ENCODE data around the gene WDR53.
"Not testable (repeated sequence)": the region's sequence is repeated elsewhere in the genome, so short reads cannot be mapped to it uniquely, and the experiment has no call there.

The WDR53 gene

DNA sequence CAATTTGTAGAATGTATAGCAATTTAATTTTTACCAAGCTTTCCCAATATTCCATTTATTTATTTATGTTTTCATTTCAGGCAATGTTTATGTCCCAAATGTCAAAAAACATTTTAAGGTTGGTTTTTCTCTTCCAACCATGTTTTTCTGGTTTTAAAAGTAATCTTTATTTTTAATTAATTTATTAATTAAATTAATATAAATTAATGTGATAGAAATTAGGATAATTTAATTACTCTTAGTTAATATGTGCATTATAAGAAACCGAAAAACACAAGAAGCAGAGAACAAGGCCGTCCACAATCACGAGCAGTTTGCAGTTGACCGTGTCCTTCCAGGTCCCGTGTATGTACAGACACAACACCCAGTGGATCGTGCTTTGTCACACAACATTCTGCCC is 34.3 kb upstream of the WDR53 start:
- H3K27me3 ChIP-seq (ENCODE audit: control insufficient read depth, low read length): no peaks in the 10 kb centered on the region
- H3F3A ChIP-seq (ENCODE audit: control insufficient read depth, insufficient read depth): no peaks in the 10 kb centered on the region
- no peaks in the 10 kb centered on the region for H3K9me3 ChIP-seq (ENCODE audit: control insufficient read depth, insufficient read depth, low read length)
- H4K20me1 ChIP-seq (ENCODE audit: control insufficient read depth, insufficient read depth, low read depth, low read length): no peaks in the 10 kb centered on the region
- H3K36me3 ChIP-seq (ENCODE audit: control insufficient read depth, low read length): no peaks in the 10 kb centered on the region
- H3K4me3 ChIP-seq (ENCODE audit: low read length): no peak overlapping the region
- H3K27ac ChIP-seq (ENCODE audit: low read depth, low read length): no peak overlapping the region
- no peak overlapping the region for H3K4me2 ChIP-seq (ENCODE audit: low read length)
- H3K79me2 ChIP-seq (ENCODE audit: control insufficient read depth, low read length): no peaks in the 10 kb centered on the region
- H3K4me1 ChIP-seq (ENCODE audit: control insufficient read depth, low read length): peaks cover 19% of the 10 kb centered on the region
- H3K9me2 ChIP-seq (replicated peaks; ENCODE audit: control insufficient read depth, low read length): no peaks in the 10 kb centered on the region
- TF ChIP-seq CTCF (IDR thresholded peaks at IDR 0.05; ENCODE audit: low read depth, low read length, poor library complexity, severe bottlenecking) (no peak), EZH2phosphoT487 (IDR thresholded peaks at IDR 0.05; ENCODE audit: borderline replicate concordance, low read length) (no peak)

- Histone ChIP-seq H3K27me3 (ENCODE audit: control insufficient read depth, low read length) (peaks cover 8% of the 10 kb centered on the region), H3K9me2 (replicated peaks; ENCODE audit: control insufficient read depth, low read length) (no peaks in the 10 kb centered on the region), H3K4me1 (ENCODE audit: control insufficient read depth, low read length) (peaks cover 19% of the 10 kb centered on the region), H3K9me3 (ENCODE audit: control insufficient read depth, insufficient read depth, low read length) (no peaks in the 10 kb centered on the region), H3K79me2 (ENCODE audit: control insufficient read depth, low read length) (no peaks in the 10 kb centered on the region), H3K4me2 (ENCODE audit: low read length) (no peak overlapping the region), H3K27ac (ENCODE audit: low read depth, low read length) (no peak overlapping the region), H3F3A (ENCODE audit: control insufficient read depth, insufficient read depth) (no peaks in the 10 kb centered on the region), H4K20me1 (ENCODE audit: control insufficient read depth, insufficient read depth, low read depth, low read length) (no peaks in the 10 kb centered on the region), H3K36me3 (ENCODE audit: control insufficient read depth, low read length) (no peaks in the 10 kb centered on the region), H3K4me3 (ENCODE audit: low read length) (no peak overlapping the region)
- no peak for TF ChIP-seq CTCF (IDR thresholded peaks at IDR 0.05; ENCODE audit: low read depth, low read length, poor library complexity, severe bottlenecking)
- TF ChIP-seq EZH2phosphoT487 (IDR thresholded peaks at IDR 0.05; ENCODE audit: borderline replicate concordance, low read length): no peak
Observed at GRCh38 chr3:196600359-196600758, 32.0 kb upstream of the WDR53 start.

DNA sequence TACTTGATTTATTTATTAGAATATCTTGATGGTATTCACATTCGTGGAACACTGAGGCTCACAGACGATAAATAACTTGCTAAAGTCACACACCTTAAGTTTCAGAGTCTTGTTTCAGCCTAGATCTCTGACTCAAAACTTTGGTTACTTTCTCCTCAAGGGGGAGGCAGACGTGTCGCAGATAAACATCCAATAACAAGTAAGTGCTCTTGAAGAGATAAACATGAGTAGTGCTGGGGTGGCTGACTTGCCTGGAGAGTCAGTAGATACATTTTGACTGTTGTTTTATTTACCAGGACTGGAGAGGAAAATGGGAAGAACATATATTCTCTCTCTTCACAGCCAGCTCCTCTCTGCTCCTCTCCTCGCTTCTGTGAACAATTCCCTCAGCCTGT is 31.4 kb upstream of the WDR53 start:
- Histone ChIP-seq H4K20me1 (ENCODE audit: control insufficient read depth, insufficient read depth, low read depth, low read length) (no peaks in the 10 kb centered on the region), H3K4me2 (ENCODE audit: low read length) (no peak overlapping the region), H3F3A (ENCODE audit: control insufficient read depth, insufficient read depth) (no peaks in the 10 kb centered on the region), H3K36me3 (ENCODE audit: control insufficient read depth, low read length) (no peaks in the 10 kb centered on the region), H3K4me1 (ENCODE audit: control insufficient read depth, low read length) (peaks cover 13% of the 10 kb centered on the region), H3K27me3 (ENCODE audit: control insufficient read depth, low read length) (peaks cover 8% of the 10 kb centered on the region), H3K27ac (ENCODE audit: low read depth, low read length) (no peak overlapping the region), H3K9me2 (replicated peaks; ENCODE audit: control insufficient read depth, low read length) (no peaks in the 10 kb centered on the region), H3K4me3 (ENCODE audit: low read length) (no peak overlapping the region), H3K79me2 (ENCODE audit: control insufficient read depth, low read length) (no peaks in the 10 kb centered on the region), H3K9me3 (ENCODE audit: control insufficient read depth, insufficient read depth, low read length) (no peaks in the 10 kb centered on the region)
- TF ChIP-seq CTCF (IDR thresholded peaks at IDR 0.05; ENCODE audit: low read depth, low read length, poor library complexity, severe bottlenecking): no peak
- no peak for TF ChIP-seq EZH2phosphoT487 (IDR thresholded peaks at IDR 0.05; ENCODE audit: borderline replicate concordance, low read length)

DNA sequence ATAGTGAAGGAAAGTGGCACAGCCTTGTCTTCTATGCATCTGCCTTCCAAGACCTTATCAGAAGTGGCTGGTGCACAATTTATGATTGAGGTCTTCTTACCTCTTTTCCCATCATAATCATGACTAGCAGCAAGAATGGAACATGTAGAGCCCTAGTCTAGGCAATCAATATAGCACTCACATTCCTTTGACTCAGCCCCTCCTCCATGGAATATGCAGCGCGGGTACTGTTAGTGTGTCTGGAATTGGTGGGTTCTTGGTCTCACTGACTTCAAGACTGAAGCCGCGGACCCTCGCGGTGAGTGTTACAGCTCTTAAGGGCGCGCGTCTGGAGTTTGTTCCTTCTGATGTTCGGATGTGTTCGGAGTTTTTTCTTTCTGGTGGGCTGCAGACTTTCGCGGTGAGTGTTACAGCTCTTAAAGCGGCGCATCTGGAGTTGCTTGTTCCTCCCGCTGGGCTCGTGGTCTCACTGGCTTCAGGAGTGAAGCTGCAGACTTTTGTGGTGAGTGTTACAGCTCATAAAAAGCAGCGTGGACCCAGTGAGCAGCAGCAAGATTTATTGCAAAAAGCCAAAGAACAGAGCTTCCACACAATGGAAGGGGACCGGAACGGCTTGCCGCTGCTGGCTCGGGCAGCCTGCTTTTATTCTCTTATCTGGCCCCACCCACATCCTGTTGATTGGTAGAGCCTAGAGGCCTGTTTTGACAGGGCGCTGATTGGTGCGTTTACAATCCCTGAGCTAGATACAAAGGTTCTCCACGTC is 29.8 kb upstream of the WDR53 start:
- not testable (repeated sequence) for H3K4me3 ChIP-seq (ENCODE audit: low read length); H4K20me1 ChIP-seq (ENCODE audit: control insufficient read depth, insufficient read depth, low read depth, low read length); H3K4me2 ChIP-seq (ENCODE audit: low read length); H3K27ac ChIP-seq (ENCODE audit: low read depth, low read length); H3K36me3 ChIP-seq (ENCODE audit: control insufficient read depth, low read length); H3K4me1 ChIP-seq (ENCODE audit: control insufficient read depth, low read length); H3K27me3 ChIP-seq (ENCODE audit: control insufficient read depth, low read length); H3K9me3 ChIP-seq (ENCODE audit: control insufficient read depth, insufficient read depth, low read length); H3K9me2 ChIP-seq (replicated peaks; ENCODE audit: control insufficient read depth, low read length); H3F3A ChIP-seq (ENCODE audit: control insufficient read depth, insufficient read depth); H3K79me2 ChIP-seq (ENCODE audit: control insufficient read depth, low read length)
